Stimulated activated naive CD4-positive, alpha-beta T cell (primary cell): ENCODE data around the gene FARS2.

Experiments
- DNase-seq, 6 experiments: peaks; one replicate each; lab custom pipeline; 2025; lab: John Stamatoyannopoulos, UW

FARS2 gene

DNA sequence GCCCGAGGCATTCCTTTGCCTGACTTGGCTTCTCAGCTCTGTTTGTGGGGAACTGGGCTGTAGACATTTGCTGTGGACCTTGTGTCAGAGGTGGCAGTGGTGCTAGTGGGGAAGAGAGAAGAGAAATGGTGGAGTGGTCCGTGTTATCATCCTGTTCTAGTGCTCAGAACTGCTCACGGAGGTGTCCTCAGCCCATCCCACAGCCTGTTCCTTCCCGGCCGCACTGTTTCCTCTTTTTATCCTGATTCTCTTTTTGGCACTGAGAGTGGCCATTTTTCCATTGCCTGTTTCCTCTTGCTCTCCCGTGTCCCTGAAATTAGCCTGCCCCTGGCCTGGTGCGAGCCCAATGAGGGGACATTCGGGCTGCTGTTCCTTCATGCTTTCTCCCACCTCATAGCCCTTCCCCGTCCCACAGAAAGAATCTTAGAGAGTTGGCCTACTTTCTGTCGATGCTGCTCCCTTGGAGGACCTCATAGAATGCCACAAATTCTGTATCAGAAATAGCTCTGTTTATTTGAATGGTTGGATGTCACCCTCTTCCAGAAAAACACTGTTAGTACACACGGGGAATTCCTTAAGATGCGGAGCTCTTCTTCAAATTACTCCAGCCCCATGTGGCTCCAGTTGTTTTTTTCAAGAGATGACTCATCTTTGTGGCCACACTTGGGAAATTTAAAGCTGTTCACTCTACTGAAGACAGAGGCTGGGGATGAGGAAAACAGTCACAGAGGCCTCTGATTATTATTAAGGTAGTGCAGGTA is 26.1 kb downstream of the FARS2 start:
- no peak for DNase-seq

DNA sequence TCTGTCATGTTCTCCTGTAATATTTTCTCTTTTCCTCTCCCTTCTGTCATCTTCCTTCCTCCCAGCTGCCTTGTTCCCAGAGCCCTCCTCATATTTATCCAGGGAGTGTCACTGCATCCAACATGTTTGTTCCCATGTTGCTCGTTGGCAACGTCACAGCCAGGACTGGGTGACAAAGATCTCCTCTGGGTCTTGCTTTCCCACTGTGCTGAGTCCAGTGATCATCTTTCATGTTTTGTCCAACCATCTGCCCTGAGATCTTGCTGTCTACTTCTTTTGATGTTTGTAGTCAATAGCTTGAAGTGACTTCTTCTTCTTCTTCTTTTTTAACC is 26.6 kb downstream of the FARS2 start:
- no peak for DNase-seq

DNA sequence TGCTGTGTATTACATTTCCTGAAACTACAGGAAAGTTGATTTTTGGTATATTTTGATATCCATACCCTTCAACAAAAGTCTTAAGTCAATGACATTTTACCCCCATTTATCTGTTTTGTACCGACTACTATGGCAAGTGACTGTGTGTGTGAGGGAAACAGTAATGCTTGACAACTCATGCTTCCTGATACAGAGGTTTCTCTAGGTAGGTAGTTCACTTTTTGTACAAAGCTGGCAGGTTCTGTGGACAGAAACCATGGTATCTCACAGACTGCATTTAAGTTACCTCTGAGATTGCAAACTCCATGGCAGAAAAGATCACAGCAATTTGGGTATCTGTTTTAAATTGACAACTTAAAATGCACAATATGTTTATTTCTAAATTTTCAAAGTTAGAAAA is 28.8 kb downstream of the FARS2 start:
- no peak for DNase-seq

DNA sequence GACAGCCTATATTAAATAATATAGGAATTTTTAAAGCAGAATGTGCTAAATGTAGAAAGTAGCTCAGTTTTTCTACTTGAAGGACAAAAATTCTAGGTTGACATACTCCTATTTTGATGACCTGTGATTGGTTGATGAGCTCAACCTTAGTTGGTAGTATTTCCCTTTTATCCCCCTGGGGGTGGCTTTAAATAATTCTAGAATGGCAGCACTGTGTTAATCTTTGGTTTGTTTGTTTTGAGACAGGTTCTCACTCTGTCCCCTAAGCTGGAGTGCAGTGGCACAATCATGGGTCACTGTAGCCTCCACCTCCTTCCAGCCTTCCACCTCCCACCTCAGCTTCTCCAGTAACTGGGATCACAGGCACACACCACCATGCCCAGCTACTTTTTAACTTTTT is 29.2 kb downstream of the FARS2 start:
- DNase-seq: no peak

DNA sequence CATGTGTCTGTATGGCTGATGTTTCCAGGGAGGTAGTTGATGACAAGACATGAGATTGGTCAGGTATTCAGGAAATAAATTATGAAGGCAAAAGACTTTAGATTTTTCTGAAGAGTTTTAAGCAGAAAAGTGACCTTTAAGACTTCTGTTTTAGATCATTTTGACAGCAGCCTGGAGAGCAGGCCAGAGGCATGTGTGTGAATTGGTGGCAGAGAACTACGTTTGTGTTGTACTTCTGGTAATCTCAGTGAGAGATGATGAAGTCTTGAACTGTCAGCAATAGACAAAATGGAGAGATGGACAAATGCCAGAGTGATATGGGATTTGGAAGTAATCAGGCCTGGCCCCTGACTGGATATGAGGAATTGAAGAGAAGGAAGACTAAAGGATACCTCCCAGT is 30.8 kb downstream of the FARS2 start:
- DNase-seq: no peak

DNA sequence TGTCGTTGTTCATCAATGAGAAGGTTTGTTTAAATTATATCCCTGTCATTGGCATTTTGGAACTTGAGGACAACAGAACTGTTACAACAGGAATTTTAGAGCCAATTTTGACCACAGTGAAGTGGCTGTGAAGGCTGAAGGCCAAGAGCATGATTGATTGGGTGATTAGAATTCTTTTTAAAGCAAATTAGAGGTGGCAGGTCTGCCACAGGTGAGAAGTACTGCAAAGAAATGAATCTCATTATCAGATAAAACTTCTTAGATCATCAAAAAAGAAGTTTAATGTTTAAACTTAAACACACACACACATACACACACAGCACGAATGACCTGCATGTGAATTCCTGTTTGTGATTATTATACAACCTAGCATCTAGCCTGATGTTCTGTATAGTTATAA is 32.4 kb downstream of the FARS2 start:
- DNase-seq: no peak

DNA sequence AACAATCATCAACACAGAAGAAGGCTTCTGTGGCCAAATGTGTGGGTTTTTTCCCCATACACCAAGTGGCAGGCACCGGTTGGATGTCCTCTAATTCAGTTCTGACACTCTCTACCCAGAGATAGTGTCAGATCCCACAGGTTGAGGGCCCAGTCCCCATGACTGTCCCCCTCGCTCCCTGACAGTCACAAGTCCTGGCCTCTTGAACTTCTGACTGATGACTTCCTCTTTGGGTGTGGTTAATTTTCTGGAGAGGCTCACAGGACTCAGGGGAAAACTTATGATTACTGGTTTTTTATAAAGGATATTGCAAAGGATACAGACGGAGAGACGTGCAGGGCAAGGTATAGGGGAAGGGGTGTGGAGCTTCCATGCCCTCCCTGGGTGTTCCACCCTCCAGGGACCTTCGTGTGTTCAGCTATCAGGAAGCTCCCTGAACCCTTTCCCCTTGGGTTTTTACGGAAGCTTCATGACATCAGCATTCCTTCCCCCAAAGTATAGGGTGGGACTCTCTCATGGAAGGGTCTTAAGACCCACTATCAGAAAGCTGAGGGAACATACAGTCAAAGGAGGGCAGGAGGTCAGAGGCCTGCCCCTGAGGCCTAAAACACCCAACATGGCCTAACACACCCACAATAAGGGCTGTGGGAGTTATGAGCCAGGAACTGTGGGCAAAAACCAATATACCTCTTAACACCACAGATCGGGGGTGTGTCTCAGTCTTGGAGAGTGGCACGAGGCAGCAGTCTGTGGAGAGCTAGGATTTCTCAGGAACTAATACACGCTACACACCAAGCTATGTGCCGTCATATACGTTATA is 33.3 kb downstream of the FARS2 start:
- no peak for DNase-seq

DNA sequence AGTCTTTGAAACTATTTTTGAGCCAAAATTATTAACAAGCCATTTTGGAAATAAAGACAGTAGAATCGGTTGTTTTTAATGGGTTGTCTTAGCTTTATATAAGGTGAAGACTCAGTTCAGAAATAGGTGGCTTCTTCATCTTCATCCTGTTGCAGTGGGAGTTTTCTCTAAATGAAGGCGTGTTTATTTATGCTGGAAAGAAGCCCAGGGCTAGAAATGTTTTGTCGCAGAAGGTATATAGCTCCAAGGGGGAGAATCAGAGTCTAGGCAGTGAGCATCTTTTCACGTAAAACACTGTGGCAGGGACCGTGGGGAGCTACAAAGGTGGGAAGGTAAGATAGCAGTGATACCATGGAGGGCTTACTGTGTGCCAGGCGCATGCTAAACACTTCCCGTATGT is 34.3 kb downstream of the FARS2 start:
- DNase-seq: no peak

DNA sequence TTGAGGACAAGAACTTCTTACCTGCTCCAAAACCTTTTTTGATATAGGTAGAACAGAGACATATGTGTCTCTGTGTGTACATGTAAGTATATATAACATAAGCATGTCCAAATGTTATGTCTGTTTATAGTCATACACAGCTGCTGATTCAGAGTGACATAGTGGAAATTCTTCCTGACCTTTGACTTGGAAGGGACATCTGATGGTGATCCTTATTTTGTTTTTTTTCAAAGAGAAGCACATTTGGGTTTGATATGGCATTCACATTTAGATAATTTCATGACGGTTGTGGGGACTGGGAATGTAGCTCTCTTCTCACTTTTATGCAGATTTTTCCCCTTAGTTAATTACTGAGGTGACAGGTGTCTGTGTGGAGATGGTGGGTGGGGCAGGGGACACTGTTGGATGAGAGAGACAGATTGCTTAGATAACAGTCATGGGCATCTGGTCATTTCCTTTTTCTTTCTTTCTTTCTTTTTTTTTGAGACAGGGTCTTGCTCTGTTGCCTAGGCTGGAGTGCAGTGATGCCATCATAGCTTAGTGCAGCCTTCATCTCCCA is 39.0 kb downstream of the FARS2 start:
- DNase-seq: no peak

DNA sequence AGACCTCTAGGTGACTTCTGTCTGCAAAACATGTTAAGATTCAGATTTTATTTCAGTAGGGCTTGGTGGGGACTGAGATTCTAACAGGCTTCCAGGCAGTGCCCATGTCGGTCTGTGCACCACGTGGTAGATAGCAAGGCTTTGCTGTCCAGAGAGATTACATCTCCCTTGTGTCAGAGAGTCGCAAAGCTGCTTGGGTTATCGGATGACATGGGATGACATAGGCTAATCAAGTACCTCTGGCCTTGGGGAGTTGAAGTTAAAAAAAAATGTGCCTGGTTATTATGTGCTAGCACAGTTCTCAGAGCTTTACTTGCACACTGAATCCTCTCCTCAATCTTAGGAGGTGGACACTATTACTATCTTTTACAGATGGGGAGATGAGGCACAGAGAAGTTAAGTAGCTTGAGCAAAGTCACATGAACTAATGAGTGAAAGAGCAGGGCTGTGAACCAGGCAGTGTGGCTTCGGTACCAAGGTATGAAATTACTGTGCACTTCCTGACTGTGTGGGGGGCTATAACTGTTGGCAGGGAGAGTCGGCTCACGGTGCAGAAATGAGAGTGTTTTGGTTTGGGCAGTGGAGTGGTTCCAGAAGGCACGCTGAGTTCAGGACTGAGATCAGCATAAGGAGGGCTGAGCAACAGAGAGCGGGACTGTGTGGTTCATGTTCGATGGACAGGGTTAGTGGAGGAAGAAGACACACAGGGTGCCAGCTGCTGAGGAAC is 41.1 kb downstream of the FARS2 start:
- no peak for DNase-seq

DNA sequence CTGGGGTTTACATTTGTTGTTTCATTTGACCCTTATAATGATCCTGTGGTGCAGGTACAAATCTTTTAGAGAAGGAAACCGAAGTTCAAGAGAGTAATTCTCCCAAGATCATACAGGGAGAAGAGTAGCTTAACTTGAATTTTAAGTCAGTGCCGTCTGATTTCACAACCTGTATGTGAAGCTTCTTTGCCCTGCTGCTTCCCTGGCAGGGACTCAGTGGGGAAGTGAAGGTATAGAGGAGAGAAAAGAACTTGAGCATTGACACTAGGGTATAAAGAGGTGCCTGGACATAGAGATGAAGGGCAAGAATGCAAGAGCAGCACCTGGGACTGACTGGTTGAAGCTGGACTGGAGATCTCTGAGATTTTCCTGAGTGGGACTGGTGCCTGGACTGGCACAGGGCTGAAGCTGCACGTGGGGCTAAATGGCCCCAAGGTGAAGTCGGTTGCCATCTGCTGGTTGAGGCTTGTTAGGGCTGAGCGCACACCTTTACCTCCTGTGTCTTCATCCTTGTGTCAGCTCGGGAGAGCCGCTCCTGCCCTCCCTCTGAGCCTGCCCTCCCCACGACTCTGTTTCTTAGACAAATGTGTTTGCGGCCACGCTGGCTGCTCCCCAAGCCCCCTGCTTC is 41.8 kb downstream of the FARS2 start:
- peak; percentile 0 to 51 (median 19) for DNase-seq

DNA sequence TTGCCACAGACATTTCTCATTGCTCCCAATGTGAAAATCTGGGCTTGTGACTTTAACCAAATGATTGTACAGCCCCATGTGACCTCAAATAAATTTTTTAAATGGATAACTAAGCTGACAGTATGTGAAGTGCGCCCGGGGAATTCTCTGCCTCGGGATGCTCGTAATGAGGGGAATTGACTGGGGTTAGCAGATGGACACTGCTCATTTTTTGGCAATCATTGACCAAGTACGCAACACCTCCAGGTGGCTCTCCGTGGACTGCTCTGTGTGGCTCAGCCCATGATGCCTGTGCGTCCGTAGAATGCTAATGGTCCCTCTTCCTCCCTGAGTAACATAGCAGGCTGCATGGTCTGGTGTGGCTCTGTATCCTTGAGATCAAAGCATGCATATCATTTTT is 42.4 kb downstream of the FARS2 start:
- DNase-seq: no peak

DNA sequence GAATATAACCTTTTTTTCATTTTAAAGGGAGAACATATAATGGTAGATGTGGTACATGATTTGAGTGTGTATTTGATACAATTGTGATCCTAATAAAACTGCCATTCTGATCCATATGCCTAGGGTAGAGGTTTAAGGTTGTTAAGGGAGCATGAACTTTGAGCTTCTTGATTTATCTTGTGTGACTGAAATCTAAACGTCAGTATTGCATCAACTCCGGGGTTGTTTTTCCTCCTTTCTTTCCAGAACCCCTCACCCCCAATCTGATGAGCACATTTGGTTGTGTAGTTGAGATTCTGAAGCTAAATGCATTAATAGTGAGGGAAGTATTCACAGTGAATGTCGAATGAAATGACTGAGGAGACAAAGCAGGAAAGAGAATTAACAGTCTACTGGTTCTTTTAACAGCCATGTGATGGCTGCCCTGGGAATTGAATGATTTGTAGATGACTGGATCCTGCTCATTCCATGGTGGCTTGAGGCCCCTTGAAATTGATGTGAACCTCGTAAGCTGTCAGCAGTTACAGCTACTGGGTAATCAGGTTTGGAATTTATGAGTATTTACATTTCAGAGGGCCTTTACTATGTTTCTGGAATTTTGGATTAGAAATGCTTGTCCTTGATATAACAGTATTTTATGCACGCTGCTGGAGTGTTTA is 44.8 kb downstream of the FARS2 start:
- DNase-seq: no peak

DNA sequence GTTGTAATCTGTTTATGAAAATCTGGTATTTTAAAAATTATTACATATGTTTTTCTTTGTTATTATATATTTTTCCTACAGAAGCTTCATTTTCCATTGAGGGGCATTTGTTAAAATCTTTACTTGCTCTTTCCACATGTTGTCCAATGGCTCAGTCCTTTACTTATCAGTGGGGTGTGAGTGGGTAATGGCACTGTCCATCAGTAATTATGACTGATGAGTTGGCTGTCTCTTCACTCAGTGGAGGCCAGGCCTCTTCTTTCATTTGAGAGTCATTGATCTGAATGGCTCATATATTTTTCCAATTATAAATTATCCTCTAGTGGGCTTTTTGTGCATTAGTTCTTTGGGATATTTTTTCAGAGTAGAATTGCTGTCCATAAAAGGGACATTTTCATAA is 45.7 kb downstream of the FARS2 start:
- DNase-seq: no peak

DNA sequence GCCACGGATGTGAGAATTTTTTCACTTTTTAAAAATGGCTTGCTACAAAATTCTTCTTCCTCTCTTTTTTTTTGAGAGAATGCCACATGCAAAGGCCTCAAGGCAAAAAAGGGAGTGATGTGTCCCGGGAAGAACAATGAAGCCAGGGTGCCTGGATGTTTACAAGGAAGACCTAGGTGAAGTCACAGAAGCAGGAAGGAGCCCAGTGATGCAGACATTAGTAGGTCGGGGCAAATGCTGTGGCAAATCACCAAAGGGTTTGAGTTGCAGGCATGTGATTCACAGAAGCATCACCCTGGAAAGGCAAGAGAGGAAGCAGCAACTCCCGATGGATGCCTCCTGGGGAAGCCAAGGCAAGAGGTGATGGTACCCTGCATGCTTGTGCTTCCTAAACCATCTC is 46.8 kb downstream of the FARS2 start:
- no peak for DNase-seq

DNA sequence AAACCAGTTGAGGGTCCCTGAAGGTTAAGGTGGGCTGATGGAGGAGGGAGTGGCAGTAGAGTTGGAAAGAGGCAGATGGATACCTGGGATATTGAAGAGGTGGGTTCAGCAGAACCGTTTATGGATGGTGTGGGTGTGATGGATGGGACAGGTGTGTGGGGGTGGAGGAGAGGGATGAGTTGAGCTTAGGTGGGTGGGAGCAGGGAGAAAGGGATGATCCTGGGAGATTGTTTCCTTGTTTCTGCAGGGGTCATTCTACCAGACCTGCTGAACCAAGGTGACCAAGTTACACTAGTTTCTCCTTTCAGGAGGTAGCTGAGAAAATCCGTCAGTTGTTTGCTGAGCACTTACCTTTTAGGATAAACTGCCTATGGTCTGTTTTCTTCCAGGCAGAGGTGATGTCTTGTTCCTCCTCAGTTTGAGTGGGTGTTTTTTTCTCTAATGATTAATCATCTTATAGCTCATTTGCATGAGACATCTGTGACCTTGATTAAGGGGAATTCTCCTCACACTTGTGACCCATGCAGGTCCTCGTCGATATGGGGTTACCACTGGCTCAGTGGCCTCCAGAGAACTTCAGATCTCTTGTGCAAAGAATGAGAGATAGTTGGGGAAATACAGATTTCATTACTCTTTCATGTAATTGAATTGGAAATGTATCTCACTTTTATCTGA is 53.0 kb downstream of the FARS2 start:
- DNase-seq: no peak

DNA sequence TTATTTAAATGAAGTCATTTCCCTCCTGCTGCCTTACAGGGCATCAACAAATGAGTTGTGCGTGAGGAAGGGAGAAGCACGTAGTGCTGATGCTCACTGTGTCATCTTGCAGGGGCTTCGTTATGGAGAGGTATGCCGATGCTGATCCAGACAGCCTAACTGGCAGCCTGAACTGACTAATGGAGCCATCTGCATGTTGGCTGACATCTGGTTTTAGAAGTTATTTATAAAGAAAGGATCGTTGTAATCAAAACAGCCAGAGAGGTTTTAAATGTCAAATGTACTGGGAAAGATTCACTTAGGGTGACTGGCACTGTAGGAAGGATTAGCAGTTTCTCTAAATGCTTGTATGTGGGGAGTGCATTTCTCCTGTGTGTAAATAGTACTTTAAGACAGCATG is 54.6 kb downstream of the FARS2 start:
- no peak for DNase-seq

DNA sequence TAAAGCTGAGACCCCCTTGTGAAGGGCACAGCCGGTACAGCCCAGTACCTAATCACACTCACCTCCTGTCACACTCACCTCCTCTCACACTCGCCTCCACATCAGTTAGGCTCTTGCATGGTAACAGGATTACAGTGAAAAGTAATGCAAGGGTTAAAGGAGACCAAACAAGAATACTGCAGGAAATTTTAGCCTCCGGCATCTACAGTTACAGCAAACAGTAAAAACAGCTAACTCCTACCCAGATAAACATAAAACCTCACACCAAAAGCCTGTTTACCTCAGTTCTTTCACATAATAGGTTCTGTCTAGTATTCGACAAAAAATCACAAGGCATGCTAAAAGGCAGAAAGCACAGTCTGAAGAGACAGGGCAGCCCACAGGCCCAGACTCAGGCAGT is 55.6 kb downstream of the FARS2 start:
- DNase-seq: no peak

DNA sequence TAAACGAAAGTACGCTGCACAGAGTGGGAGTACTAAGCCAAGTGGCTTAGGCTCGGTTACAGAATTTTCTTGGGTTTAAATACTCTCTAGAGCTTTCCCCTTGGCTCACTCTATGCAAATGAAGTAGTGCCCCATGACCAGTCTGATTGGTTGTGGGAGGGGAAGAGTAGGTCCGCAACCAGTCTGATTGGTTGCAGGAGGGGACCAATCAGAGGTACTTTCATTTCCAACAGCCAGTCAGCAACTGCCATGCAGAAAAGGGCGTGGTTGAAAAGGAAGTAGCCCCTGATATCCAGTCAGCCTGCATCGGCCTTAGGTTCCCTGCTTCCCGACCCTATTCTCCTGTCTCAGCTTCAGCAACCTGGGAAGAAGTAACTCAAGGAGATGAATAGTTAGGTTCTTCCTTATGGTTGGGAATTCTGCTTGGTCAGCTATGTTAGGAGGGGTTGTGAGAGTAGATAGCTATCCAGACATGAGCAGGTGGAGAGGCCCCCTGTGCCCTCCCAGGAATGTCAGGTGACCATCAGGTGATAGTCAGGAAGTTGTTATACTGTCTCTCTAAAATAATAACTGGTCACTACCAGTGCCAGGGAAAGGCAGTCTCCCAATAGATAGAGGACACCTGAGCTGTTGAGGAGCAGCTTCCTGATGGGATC is 57.4 kb downstream of the FARS2 start:
- no peak for DNase-seq

DNA sequence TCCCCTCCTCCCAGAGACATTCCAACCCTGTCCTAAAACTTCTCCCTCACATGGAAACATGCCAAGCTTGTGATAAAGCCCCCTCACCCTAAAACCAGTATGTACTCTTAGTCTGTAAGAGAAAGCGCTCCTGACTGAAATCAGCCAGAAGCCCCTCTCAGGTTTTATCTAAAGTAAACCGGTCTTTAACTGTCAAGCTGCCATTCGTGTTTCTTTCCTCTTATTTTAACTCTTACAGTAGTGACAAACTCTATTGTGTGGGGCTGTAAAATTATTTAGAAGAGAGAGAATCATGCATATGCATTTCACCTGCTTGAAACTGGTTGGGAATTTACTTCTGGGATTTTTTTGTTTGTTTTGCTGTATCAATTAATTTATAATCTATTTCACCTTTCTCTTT is 62.7 kb downstream of the FARS2 start:
- no peak for DNase-seq

DNA sequence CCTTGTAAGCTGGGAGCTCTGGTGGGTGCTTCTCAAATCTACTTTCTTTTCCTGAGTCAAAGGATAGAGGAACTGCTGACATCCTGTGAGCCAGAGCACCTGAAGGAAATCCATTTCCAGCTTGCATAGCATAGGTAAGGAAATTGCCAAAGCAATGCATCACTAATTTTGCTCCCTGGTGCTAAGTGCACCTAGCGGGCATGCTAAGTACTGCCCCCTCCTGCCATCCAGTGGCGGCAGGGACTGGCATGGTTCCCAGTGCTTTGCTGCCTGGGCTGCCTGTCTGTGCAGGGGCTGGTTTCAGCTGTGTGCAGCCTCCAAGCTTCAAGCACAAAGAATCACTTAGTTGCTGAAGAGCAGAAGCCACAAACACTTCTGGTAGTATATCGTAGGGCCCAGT is 63.9 kb downstream of the FARS2 start:
- no peak for DNase-seq
